K562 (cell line): ENCODE measurements around the gene XAB2. TPM values are rescaled to one million over a fixed set of nuclear protein-coding genes. Genes with fewer than 3 reads are reported as not detected.
A peak's percentile ranks its signal among the peaks of the same experiment; 100 is the strongest.

Experiments
- ARNT ChIP-seq, 2 experiments: fragments of 450-650 bp; IDR thresholded peaks; 2 replicates each; pipeline ENCODE4 v1.6.1; 2016; ENCODE audit warnings: mild to moderate bottlenecking in 1 of 2
- DDX20 ChIP-seq: fragments of 450-650 bp; IDR thresholded peaks from 2 replicates; pipeline ENCODE4 v1.6.1; 2016; ENCODE audit warnings: missing genetic modification characterization, low read depth, mild to moderate bottlenecking, missing compliant biosample characterization, moderate library complexity
- DPF2 ChIP-seq: fragments of 450-650 bp; IDR thresholded peaks from 2 replicates; pipeline ENCODE4 v1.6.1; 2016
- E2F4 ChIP-seq: sonication (generic); formaldehyde crosslinking; IDR thresholded peaks from 2 replicates; pipeline ENCODE4 v1.8.0; 2022; ENCODE audit warnings: mild to moderate bottlenecking, low read depth, missing genetic modification reagents
- FOXK2 ChIP-seq, 2 experiments: fragments of 450-650 bp; IDR thresholded peaks in 1 of 2; conservative IDR thresholded peaks in 1 of 2; 2 replicates each; pipeline ENCODE4 v1.6.1; 2016; ENCODE audit warnings: low read depth in 2 of 2, mild to moderate bottlenecking in 1 of 2
- HMG20A ChIP-seq: fragments of 450-650 bp; formaldehyde crosslinking; conservative IDR thresholded peaks from 2 replicates; pipeline ENCODE4 v1.4.0; 2020; ENCODE audit warnings: mild to moderate bottlenecking, mixed read lengths
- MAFK ChIP-seq: IDR thresholded peaks from 2 replicates; pipeline ENCODE4 v1.6.1; 2011; ENCODE audit warnings: low read length, improper control_type of control experiment
- NCOA4 ChIP-seq: fragments of 450-650 bp; IDR thresholded peaks from 2 replicates; pipeline ENCODE4 v1.6.1; 2018; ENCODE audit warnings: mild to moderate bottlenecking; ENCODE audit not compliant: partially characterized antibody
- NR0B1 ChIP-seq: fragments of 450-650 bp; IDR thresholded peaks from one replicate; pipeline ENCODE4 v1.6.1; 2018; ENCODE audit warnings: mild to moderate bottlenecking, moderate library complexity; ENCODE audit not compliant: partially characterized antibody
- NR4A1 ChIP-seq, 2 experiments: fragments of 250-450 bp in 1 of 2; fragments of 450-650 bp in 1 of 2; sonication (Bioruptor Pico) in 1 of 2; IDR thresholded peaks; 2 replicates each; pipeline versions ENCODE4 v1.4.0 to v1.6.1; 2016 to 2020; ENCODE audit warnings: mild to moderate bottlenecking in 2 of 2, missing compliant biosample characterization in 1 of 2, missing genetic modification characterization in 1 of 2, moderate library complexity in 1 of 2
- PHF8 ChIP-seq: fragments of 200-600 bp; sonication (generic); IDR thresholded peaks from 2 replicates; pipeline ENCODE4 v1.6.1; 2012; ENCODE audit warnings: mixed run types, mild to moderate bottlenecking, inconsistent platforms, low read length, moderate library complexity, borderline replicate concordance
- RFX1 ChIP-seq: fragments of 450-650 bp; IDR thresholded peaks from 2 replicates; pipeline ENCODE4 v1.6.1; 2016; ENCODE audit warnings: mild to moderate bottlenecking, moderate library complexity
- SMAD1 ChIP-seq: fragments of 150-350 bp; IDR thresholded peaks from 2 replicates; pipeline ENCODE4 v1.6.1; 2014; ENCODE audit warnings: low read length, low read depth; ENCODE audit not compliant: partially characterized antibody
- VEZF1 ChIP-seq: fragments of 200-800 bp; sonication (Bioruptor generic); IDR thresholded peaks from 2 replicates; pipeline ENCODE4 v1.6.1; 2017; ENCODE audit warnings: missing genetic modification characterization, missing compliant biosample characterization
- ZBTB34 ChIP-seq: fragments of 250-450 bp; sonication (Bioruptor Pico); IDR thresholded peaks from 2 replicates; pipeline ENCODE4 v1.8.0; 2021; ENCODE audit warnings: mild to moderate bottlenecking, moderate library complexity
- polyA plus RNA-seq, 8 experiments: library from polyadenylated mRNA; depleted of rRNA in 4 of 8; stranded (reverse) in 5 of 8; unstranded in 3 of 8; fragments of >200 nt; fragmentation: Nextera tagmentation in 2 of 8; fragmentation: Illumina TruSeq in 1 of 8; extraction: Ambion mirVana in 2 of 8; extraction: Trizol in 1 of 8; gene quantifications; 2 replicates each; pipeline versions ENCODE4 v1.2.1 to v1.2.3, GENCODE V29; 2011 to 2014; ENCODE audit warnings: inconsistent platforms in 1 of 8, missing spikeins in 1 of 8
- total RNA-seq, 7 experiments: library from RNA; depleted of rRNA in 6 of 7; stranded (reverse); fragments of >200 nt in 6 of 7; fragmentation: Illumina TruSeq in 2 of 7; extraction: Trizol in 2 of 7; gene quantifications; 2 replicates each; pipeline versions ENCODE4 v1.2.1 to v1.2.3, GENCODE V29; 2011 to 2021; ENCODE audit warnings: low replicate concordance in 1 of 7

XAB2 gene
- total and polyA plus RNA-seq, 9 of the 15 experiments (the other 6 are each of a cell fraction or from before 2014, with no cell fraction given), result 0.21 to 58.3 (median 20.0) TPM

GRCh38 chr19:7652061-7652641 is 22.8 kb upstream of the XAB2 start (continued):
- no peak for TF ChIP-seq ARNT (IDR thresholded peaks at IDR 0.05)
- TF ChIP-seq NR4A1 (CRISPR knock-in tag; IDR thresholded peaks at IDR 0.05), result no peak
- peak; percentile 62; the same call in 1 of the 2 replicates for TF ChIP-seq NR4A1 (tag; IDR thresholded peaks at IDR 0.05)
- no peak for TF ChIP-seq NCOA4
- TF ChIP-seq MAFK, result no peak
- TF ChIP-seq NR0B1, result no peak
- TF ChIP-seq DPF2, result peak; percentile 68; the same call in 1 of the 2 replicates
- TF ChIP-seq E2F4 (CRISPR knock-in tag), result no peak
- TF ChIP-seq ZBTB34 (CRISPR knock-in tag), result no peak
- 0 out of 2 replicates have a peak, but pooled peaks have one; percentile 26 for TF ChIP-seq VEZF1 (CRISPR knock-in tag)
- no peak for TF ChIP-seq SMAD1
- TF ChIP-seq PHF8, result peak; percentile 25; the same call in 1 of the 2 replicates
- TF ChIP-seq RFX1, result no peak
- no peak for TF ChIP-seq DDX20 (tag)
- no peak for TF ChIP-seq HMG20A (CRISPR knock-in tag)
- TF ChIP-seq FOXK2 (conservative IDR thresholded peaks at IDR 0.05 in 1 of 2, IDR thresholded peaks at IDR 0.05 in 1 of 2; ENCODE audit: low read depth in 2 of 2), result 0 out of 4 replicates have a peak, but pooled peaks of 1 of the 2 experiments have one; percentile 26
